Tibial nerve (tissue), 4 donors: Measurements from ENCODE around the gene GSTO1. TPM values are rescaled to one million over a fixed set of nuclear protein-coding genes. Genes with fewer than 3 reads are reported as not detected.

Experiments used
- DNase-seq, 2 donors: peaks; one replicate each; pipeline ENCODE4 v3.0.0-alpha.2; 2019; ENCODE audit warnings: low spot score in 2 of 2
- H3K27ac ChIP-seq, 4 donors: fragments of 200-600 bp; sonication (generic) in 3 of 4; one replicate each; pipeline ENCODE4 v1.5.1; 2017 to 2019; ENCODE audit warnings: mild to moderate bottlenecking in 1 of 4
- H3K27me3 ChIP-seq, 2 donors: fragments of 200-600 bp; sonication (generic) in 1 of 2; one replicate each; pipeline versions ENCODE4 v1.5.1 to v1.6.0; 2017 to 2019
- H3K36me3 ChIP-seq, 3 donors: fragments of 200-600 bp; sonication (generic); one replicate each; pipeline ENCODE4 v1.5.1; 2018 to 2019
- H3K4me1 ChIP-seq, 4 donors: fragments of 200-600 bp; sonication (generic) in 3 of 4; one replicate each; pipeline ENCODE4 v1.5.1; 2017 to 2019
- H3K4me3 ChIP-seq, 4 donors: fragments of 200-600 bp; sonication (generic) in 3 of 4; one replicate each; pipeline ENCODE4 v1.5.1; 2017 to 2019; ENCODE audit warnings: mild to moderate bottlenecking in 1 of 4, moderate library complexity in 1 of 4
- H3K9me3 ChIP-seq, 4 donors: fragments of 200-600 bp; sonication (generic) in 3 of 4; one replicate each; pipeline ENCODE4 v1.5.1; 2017 to 2019
- EP300 ChIP-seq, 2 donors: sonication (generic); formaldehyde crosslinking; IDR thresholded peaks; one replicate each; pipeline ENCODE4 v1.6.1; 2017; ENCODE audit warnings: antibody characterized with exemption in 2 of 2, mild to moderate bottlenecking in 1 of 2
- POLR2A ChIP-seq, 2 donors: fragments of 450-650 bp; IDR thresholded peaks; one replicate each; pipeline ENCODE4 v1.6.1; 2017; ENCODE audit warnings: antibody characterized with exemption in 2 of 2, mild to moderate bottlenecking in 2 of 2, moderate library complexity in 2 of 2
- WGBS, 2 donors: methylation state at CpG; one replicate each; pipeline ENCODE4 v1.1.5; 2018; 5-methylcytosine and 5-hydroxymethylcytosine counted together
- total RNA-seq, 4 donors: library from RNA; depleted of rRNA; stranded (reverse); fragments of >200 nt; gene quantifications; one replicate each; pipeline ENCODE4 v1.1.0, GENCODE V29; 2016
- TF ChIP-seq, protein P1 (sequence below), 5 experiments: fragments of 200-600 bp in 3 of 5; fragments of 450-650 bp in 2 of 5; sonication (generic) in 3 of 5; IDR thresholded peaks; one replicate each; pipeline ENCODE4 v1.5.1; 2016 to 2019; ENCODE audit warnings: antibody characterized with exemption in 5 of 5, mild to moderate bottlenecking in 3 of 5, moderate library complexity in 2 of 5

Gene GSTO1
- total RNA-seq, 4 donors from 2014 or later, result 51.6 to 84.6 (median 68.1) TPM

- Histone ChIP-seq H3K27ac (peak overlapping the region; percentile 76 to 100 (median 96)), H3K9me3 (no peaks in the 10 kb centered on the region)
- no peak for TF ChIP-seq POLR2A (IDR thresholded peaks at IDR 0.05)
- TF ChIP-seq, protein P1, sequence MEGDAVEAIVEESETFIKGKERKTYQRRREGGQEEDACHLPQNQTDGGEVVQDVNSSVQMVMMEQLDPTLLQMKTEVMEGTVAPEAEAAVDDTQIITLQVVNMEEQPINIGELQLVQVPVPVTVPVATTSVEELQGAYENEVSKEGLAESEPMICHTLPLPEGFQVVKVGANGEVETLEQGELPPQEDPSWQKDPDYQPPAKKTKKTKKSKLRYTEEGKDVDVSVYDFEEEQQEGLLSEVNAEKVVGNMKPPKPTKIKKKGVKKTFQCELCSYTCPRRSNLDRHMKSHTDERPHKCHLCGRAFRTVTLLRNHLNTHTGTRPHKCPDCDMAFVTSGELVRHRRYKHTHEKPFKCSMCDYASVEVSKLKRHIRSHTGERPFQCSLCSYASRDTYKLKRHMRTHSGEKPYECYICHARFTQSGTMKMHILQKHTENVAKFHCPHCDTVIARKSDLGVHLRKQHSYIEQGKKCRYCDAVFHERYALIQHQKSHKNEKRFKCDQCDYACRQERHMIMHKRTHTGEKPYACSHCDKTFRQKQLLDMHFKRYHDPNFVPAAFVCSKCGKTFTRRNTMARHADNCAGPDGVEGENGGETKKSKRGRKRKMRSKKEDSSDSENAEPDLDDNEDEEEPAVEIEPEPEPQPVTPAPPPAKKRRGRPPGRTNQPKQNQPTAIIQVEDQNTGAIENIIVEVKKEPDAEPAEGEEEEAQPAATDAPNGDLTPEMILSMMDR (IDR thresholded peaks at IDR 0.05), result no peak
- TF ChIP-seq EP300 (IDR thresholded peaks at IDR 0.05), result no peak
Observed at GRCh38 chr10:104256335-104256961, 1.8 kb downstream of the GSTO1 start.

GRCh38 chr10:104257235-104257634 is 2.5 kb downstream of the GSTO1 start:
- 92 to 93% methylated on average over 5 of the region's 5 CpGs for WGBS, 2 donors
- TF ChIP-seq EP300 (IDR thresholded peaks at IDR 0.05), result no peak
- TF ChIP-seq POLR2A (IDR thresholded peaks at IDR 0.05), result no peak
- TF ChIP-seq, protein P1 (IDR thresholded peaks at IDR 0.05), result no peak
- no peak for DNase-seq
- Histone ChIP-seq H3K4me1 (peaks cover 0 to 57% (median 27%) of the 10 kb centered on the region in 4 donors), H3K27ac (peak overlapping the region in 1 of 4 donors; percentile 99), H3K36me3 (peaks cover 0 to 44% (median 4%) of the 10 kb centered on the region in 3 donors), H3K4me3 (no peak overlapping the region), H3K27me3 (no peaks in the 10 kb centered on the region), H3K9me3 (no peaks in the 10 kb centered on the region)

More at GRCh38 chr10:104256335-104256961, 1.8 kb downstream of the GSTO1 start:
- Histone ChIP-seq H3K4me3 (peak overlapping the region in 3 of 4 donors; percentile 77 to 97 (median 92)), H3K27me3 (no peaks in the 10 kb centered on the region), H3K4me1 (peaks cover 0 to 57% (median 27%) of the 10 kb centered on the region in 4 donors), H3K36me3 (peaks cover 0 to 36% (median 4%) of the 10 kb centered on the region in 3 donors)
- DNase-seq, result no peak
- 0% methylated on average over 1 of the region's 1 CpG for WGBS, 2 donors

DNA sequence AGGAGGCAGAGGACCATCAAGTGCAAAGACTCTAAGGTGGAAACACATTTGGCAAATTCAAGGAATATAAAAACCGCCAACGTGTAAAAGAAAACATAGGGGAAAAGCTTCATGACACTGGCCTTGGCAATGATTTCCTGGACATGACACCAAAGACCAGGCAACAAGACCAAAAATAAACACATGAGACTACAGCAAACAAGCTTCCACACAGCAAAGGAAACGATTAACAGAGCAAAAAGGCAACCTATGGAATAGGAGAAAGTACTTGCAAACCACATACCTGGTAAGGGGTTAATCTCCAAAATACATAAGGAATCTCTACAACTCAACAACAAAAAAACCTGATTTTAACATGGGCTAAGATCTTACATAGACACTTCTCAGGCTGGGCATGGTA is 3.5 kb downstream of the GSTO1 start:
- H3K9me3 ChIP-seq, result no peaks in the 10 kb centered on the region
- WGBS, 2 donors, result 82 to 84% methylated on average over 3 of the region's 3 CpGs
- no peaks in the 10 kb centered on the region for H3K27me3 ChIP-seq
- peaks cover 0 to 57% (median 27%) of the 10 kb centered on the region in 4 donors for H3K4me1 ChIP-seq
- H3K27ac ChIP-seq, result peak overlapping the region in 1 of 4 donors; percentile 10
- no peak for TF ChIP-seq POLR2A (IDR thresholded peaks at IDR 0.05)
- no peak for TF ChIP-seq EP300 (IDR thresholded peaks at IDR 0.05)
- TF ChIP-seq, protein P1 (IDR thresholded peaks at IDR 0.05), result no peak
- no peak overlapping the region for H3K4me3 ChIP-seq
- H3K36me3 ChIP-seq, result peaks cover 0 to 54% (median 4%) of the 10 kb centered on the region in 3 donors
- no peak for DNase-seq

- Histone ChIP-seq H3K4me1 (peaks cover 0 to 47% (median 24%) of the 10 kb centered on the region in 4 donors), H3K36me3 (peaks cover 0 to 66% (median 4%) of the 10 kb centered on the region in 3 donors), H3K4me3 (no peak overlapping the region), H3K27ac (peak overlapping the region in 2 of 4 donors; percentile 6 to 15), H3K27me3 (no peaks in the 10 kb centered on the region), H3K9me3 (no peaks in the 10 kb centered on the region)
- no peak for DNase-seq
- TF ChIP-seq, protein P1 (IDR thresholded peaks at IDR 0.05), result no peak
- TF ChIP-seq EP300 (IDR thresholded peaks at IDR 0.05) (no peak), POLR2A (IDR thresholded peaks at IDR 0.05) (no peak)
- 93 to 95% methylated on average over 3 of the region's 3 CpGs for WGBS, 2 donors
Observed at GRCh38 chr10:104259456-104259855, 4.8 kb downstream of the GSTO1 start.

GRCh38 chr10:104259999-104260774 is 5.5 kb downstream of the GSTO1 start:
- WGBS, 2 donors, result 86% methylated on average over 6 of the region's 6 CpGs
- H3K27ac ChIP-seq, result peak overlapping the region in 3 of 4 donors; percentile 6 to 26 (median 15)
- H3K4me1 ChIP-seq, result peaks cover 0 to 47% (median 24%) of the 10 kb centered on the region in 4 donors
- no peaks in the 10 kb centered on the region for H3K27me3 ChIP-seq
- TF ChIP-seq, protein P1 (IDR thresholded peaks at IDR 0.05), result no peak
- TF ChIP-seq EP300 (IDR thresholded peaks at IDR 0.05), result no peak
- TF ChIP-seq POLR2A (IDR thresholded peaks at IDR 0.05), result no peak
- DNase-seq, result no peak
- H3K36me3 ChIP-seq, result peaks cover 0 to 74% (median 9%) of the 10 kb centered on the region in 3 donors
- H3K4me3 ChIP-seq, result no peak overlapping the region
- H3K9me3 ChIP-seq, result no peaks in the 10 kb centered on the region
